ENCODE data around the gene RBM17. TPM values are rescaled to one million over a fixed set of nuclear protein-coding genes. Genes with fewer than 3 reads are reported as not detected.
A peak's percentile ranks its signal among the peaks of the same experiment; 100 is the strongest.

The RBM17 gene
- total and polyA plus RNA-seq, 10 of the 15 experiments (the other 5 are each of a cell fraction or from before 2014, with no cell fraction given), result 28.4 to 181 (median 83.9) TPM

DNA sequence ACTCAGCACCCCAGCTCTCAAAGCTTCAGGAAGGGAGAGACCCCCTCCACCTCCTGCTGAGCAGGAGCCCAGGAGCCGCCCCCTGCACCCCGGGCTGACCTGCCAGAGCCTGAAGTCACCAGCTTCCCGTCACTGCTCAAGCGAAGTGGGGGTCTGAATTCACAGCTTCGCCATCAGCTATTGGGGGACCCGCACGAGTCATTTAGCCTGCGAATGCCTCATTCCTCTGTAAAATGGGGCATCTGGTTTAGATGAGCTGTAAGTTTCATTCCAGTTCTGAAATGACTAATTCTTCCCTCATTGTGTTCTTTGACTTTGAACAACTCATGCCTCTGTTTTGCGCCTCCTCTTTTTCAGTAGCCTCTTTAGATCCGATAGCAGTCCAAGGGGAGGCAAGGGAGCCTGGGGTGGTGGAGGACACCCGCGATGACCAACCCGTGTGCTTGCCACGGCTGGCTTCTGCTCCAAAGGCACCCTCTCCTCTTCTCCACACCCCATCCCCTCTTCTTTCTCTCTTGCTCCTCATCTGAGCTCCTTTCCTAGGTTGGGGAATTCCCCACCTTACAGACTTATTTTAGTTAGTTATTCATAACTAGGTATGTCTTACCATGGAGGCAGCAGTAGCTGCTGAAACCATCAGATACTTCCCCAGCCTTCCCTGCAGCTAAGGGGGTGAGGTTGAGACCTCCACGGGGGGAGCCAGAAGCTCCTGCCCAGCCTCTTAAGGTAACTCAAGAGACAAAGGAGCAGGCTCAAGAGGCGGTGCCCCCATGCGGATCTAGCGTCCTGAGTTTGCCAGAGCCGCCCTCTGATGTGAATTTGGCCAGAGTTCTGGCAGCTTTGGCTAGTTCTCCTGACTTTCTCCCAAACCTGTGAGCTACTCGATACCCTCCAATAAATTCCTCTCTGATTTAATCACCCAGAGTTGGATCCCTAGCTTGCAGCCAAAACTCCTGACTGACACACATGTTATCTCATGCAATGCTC, 47.7 kb downstream of the RBM17 start (continued):
- no peak for TF ChIP-seq RBBP5 (conservative IDR thresholded peaks at IDR 0.05)
- TF ChIP-seq RAD51 (IDR thresholded peaks at IDR 0.05), result no peak
- TF ChIP-seq POLR2A (IDR thresholded peaks at IDR 0.05; ENCODE audit: low read depth, low read length), result no peak
- no peak for TF ChIP-seq ZSCAN29 (IDR thresholded peaks at IDR 0.05)
- no peak for TF ChIP-seq HDAC2 (IDR thresholded peaks at IDR 0.05)
- TF ChIP-seq YY1 (IDR thresholded peaks at IDR 0.05; ENCODE audit: low read depth, low read length), result peak; percentile 81
- TF ChIP-seq, protein P1, sequence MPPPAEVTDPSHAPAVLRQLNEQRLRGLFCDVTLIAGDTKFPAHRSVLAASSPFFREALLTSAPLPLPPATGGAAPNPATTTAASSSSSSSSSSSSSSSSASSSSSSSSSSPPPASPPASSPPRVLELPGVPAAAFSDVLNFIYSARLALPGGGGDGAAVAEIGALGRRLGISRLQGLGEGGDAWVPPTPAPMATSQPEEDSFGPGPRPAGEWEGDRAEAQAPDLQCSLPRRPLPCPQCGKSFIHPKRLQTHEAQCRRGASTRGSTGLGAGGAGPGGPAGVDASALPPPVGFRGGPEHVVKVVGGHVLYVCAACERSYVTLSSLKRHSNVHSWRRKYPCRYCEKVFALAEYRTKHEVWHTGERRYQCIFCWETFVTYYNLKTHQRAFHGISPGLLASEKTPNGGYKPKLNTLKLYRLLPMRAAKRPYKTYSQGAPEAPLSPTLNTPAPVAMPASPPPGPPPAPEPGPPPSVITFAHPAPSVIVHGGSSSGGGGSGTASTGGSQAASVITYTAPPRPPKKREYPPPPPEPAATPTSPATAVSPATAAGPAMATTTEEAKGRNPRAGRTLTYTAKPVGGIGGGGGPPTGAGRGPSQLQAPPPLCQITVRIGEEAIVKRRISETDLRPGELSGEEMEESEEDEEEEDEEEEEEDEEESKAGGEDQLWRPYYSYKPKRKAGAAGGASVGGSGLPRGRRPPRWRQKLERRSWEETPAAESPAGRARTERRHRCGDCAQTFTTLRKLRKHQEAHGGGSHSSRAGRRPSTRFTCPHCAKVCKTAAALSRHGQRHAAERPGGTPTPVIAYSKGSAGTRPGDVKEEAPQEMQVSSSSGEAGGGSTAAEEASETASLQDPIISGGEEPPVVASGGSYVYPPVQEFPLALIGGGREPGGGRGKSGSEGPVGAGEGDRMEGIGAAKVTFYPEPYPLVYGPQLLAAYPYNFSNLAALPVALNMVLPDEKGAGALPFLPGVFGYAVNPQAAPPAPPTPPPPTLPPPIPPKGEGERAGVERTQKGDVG (CRISPR knock-in tag; IDR thresholded peaks at IDR 0.05), result no peak
- TF ChIP-seq, protein P2, sequence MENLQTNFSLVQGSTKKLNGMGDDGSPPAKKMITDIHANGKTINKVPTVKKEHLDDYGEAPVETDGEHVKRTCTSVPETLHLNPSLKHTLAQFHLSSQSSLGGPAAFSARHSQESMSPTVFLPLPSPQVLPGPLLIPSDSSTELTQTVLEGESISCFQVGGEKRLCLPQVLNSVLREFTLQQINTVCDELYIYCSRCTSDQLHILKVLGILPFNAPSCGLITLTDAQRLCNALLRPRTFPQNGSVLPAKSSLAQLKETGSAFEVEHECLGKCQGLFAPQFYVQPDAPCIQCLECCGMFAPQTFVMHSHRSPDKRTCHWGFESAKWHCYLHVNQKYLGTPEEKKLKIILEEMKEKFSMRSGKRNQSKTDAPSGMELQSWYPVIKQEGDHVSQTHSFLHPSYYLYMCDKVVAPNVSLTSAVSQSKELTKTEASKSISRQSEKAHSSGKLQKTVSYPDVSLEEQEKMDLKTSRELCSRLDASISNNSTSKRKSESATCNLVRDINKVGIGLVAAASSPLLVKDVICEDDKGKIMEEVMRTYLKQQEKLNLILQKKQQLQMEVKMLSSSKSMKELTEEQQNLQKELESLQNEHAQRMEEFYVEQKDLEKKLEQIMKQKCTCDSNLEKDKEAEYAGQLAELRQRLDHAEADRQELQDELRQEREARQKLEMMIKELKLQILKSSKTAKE (IDR thresholded peaks at IDR 0.05; ENCODE audit: low read depth, poor library complexity, severe bottlenecking), result peak; percentile 61
- peak; percentile 92 for TF ChIP-seq NBN (IDR thresholded peaks at IDR 0.05)
- no peak for TF ChIP-seq ESRRA (IDR thresholded peaks at IDR 0.05; ENCODE audit: low read length)
- TF ChIP-seq USF1 (IDR thresholded peaks at IDR 0.05; ENCODE audit: borderline replicate concordance, extremely low read length, insufficient read depth, low read depth, low read length), result no peak
- TF ChIP-seq, protein P3, sequence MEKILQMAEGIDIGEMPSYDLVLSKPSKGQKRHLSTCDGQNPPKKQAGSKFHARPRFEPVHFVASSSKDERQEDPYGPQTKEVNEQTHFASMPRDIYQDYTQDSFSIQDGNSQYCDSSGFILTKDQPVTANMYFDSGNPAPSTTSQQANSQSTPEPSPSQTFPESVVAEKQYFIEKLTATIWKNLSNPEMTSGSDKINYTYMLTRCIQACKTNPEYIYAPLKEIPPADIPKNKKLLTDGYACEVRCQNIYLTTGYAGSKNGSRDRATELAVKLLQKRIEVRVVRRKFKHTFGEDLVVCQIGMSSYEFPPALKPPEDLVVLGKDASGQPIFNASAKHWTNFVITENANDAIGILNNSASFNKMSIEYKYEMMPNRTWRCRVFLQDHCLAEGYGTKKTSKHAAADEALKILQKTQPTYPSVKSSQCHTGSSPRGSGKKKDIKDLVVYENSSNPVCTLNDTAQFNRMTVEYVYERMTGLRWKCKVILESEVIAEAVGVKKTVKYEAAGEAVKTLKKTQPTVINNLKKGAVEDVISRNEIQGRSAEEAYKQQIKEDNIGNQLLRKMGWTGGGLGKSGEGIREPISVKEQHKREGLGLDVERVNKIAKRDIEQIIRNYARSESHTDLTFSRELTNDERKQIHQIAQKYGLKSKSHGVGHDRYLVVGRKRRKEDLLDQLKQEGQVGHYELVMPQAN (conservative IDR thresholded peaks at IDR 0.05), result no peak
- TF ChIP-seq ATF7 (IDR thresholded peaks at IDR 0.05; ENCODE audit: low read depth), result peak; percentile 77
- TF ChIP-seq SMC3 (IDR thresholded peaks at IDR 0.05; ENCODE audit: borderline replicate concordance, low read length), result 0 out of 2 replicates have a peak, but pooled peaks have one; percentile 5
- TF ChIP-seq CEBPB (IDR thresholded peaks at IDR 0.05; ENCODE audit: borderline replicate concordance in 1 of 2, low read depth in 2 of 2, low read length in 2 of 2), result no peak
- no peak for TF ChIP-seq ZBED1 (IDR thresholded peaks at IDR 0.05; ENCODE audit: borderline replicate concordance)
- TF ChIP-seq GABPA (IDR thresholded peaks at IDR 0.05; ENCODE audit: low read depth), result no peak
- no peak for TF ChIP-seq BRCA1 (IDR thresholded peaks at IDR 0.05; ENCODE audit: low read depth, low read length)
- no peak for TF ChIP-seq TCF3 (IDR thresholded peaks at IDR 0.05; ENCODE audit: borderline replicate concordance, insufficient read depth, low read depth, low read length)
- TF ChIP-seq RB1 (IDR thresholded peaks at IDR 0.05; ENCODE audit: borderline replicate concordance), result no peak
- TF ChIP-seq IKZF1 (conservative IDR thresholded peaks at IDR 0.05), result peak; percentile 92
